ENCODE results near the gene RREB1.

DNA sequence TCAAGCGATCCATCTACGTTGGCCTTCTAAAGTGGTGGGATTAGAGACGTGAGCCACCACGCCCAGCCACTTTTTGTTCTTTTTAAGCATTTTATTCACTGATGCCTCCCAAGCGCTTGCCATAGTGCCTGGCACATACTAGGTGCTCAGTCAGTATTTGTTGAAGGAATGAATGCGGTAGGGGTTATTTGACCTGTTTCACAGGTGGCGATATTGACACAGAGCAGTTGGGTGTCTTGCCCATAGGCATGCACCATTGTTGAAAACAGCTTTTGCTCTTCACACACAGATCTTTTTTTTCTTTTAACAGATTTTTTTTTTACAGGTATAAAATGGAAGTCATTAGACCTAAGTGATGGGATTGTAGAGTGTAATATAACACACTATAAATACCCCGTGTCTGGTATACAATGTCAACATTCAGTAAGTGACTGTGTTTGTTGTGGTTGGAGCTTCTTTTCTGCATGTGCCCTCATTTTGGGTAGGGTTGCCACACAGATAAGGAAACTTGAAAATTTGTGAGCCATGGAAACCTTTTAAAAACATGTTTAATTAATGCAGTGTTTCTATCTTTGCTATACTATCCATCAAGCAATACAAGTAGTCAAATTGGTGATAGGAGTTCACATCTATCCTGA lies 24.8 kb downstream of the RREB1 start:
- TF ChIP-seq, protein P1, sequence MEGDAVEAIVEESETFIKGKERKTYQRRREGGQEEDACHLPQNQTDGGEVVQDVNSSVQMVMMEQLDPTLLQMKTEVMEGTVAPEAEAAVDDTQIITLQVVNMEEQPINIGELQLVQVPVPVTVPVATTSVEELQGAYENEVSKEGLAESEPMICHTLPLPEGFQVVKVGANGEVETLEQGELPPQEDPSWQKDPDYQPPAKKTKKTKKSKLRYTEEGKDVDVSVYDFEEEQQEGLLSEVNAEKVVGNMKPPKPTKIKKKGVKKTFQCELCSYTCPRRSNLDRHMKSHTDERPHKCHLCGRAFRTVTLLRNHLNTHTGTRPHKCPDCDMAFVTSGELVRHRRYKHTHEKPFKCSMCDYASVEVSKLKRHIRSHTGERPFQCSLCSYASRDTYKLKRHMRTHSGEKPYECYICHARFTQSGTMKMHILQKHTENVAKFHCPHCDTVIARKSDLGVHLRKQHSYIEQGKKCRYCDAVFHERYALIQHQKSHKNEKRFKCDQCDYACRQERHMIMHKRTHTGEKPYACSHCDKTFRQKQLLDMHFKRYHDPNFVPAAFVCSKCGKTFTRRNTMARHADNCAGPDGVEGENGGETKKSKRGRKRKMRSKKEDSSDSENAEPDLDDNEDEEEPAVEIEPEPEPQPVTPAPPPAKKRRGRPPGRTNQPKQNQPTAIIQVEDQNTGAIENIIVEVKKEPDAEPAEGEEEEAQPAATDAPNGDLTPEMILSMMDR (IDR thresholded peaks at IDR 0.05) = no peak
- TF ChIP-seq POLR2A (IDR thresholded peaks at IDR 0.05) = no peak

All from testis (tissue), 2 donors.